Activated effector memory CD4-positive, alpha-beta T cell treated with anti-CD3 and anti-CD28 coated beads, Interleukin-2, amount 50 U/mL, for 16 hours (primary cell): ENCODE data around the gene FARS2.

Experiments used
- DNase-seq: peaks from one replicate; pipeline ENCODE4 v3.0.0-alpha.2; 2020

Gene FARS2

DNA sequence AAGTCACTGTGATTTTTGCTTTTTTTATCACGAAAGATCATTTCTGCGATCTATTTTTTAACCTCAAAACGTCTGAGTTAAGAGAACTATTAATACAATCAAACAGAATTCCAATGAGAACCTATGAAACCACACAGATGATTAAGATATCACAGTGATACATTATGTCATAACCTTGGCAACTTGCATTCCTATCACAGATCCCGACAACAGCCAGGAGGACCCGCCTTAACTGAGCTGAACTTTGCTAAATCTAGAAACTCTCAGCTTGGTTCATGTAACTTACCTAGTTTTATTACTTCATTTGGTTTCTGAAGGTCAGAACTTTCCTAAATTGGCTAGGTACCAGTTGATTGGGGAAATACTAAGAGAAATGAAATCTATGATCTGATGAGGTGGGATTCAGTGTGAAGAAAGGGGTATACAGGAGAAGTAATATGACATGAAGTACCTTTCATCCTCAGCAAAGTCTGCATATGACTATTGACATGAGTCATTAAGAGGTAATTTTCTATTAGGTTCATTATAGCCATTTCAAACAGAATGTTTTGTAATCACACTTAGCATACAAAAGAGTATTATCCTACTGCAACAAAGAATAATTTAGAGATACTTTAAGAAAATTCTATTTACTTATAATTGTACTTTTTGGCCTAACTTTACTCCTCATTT, 11.7 kb upstream of the FARS2 start:
- DNase-seq: no peak

DNA sequence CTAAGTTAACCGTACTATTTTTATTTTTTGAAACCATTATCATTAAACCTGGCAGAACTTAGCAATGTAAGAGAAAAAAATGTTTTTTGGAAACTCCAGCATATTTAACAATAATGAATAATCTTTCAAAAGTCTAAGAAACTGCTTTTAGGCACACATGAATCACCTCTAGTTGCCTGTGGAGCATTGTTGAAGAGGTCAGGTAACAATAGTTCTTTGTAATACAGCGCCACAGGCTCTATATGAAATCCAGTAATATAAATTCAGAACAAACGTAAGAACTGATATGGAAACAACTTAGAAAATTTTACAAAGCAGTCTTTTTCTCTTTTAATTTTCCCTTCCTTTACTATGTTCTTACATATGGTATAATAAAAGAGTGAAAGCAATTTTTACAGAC, 10.9 kb upstream of the FARS2 start:
- no peak for DNase-seq

DNA sequence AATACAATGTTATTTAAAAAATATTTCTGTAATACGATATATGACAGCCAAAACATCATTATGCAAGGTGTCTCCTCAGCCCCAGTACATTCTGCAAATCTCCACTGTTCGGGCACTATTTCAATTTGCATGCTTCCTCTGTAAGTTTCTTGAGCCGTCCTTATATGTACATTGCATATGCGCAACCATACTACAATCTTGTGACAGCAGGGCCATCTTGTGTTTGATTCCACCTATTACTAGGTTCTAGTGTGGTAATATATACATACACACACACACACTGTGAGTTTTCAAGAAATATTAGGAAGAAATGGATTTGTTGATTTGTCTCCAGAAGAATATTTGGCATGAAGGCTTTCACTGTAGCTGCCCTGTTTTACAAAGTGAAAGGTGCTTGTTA, 10.4 kb upstream of the FARS2 start:
- DNase-seq: no peak

DNA sequence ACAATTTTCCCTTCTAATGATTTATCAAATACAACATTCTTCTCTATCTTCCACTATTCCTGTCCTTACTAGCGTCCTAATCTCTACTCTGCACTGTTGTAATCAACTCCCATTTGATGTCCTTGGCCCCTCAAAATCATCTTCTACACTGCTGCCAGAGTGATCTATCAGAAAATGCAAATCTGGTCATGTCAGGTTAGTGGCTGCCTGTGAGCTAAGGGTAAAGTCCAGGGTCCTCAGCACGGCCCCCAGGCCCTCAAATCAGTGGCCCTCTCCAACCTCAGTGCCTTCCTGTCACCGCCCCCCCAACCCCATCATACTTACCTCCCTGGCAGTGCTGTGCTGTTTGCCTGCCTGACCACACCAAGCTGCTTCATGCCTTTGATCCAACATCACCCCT, 4.4 kb upstream of the FARS2 start:
- DNase-seq: no peak

DNA sequence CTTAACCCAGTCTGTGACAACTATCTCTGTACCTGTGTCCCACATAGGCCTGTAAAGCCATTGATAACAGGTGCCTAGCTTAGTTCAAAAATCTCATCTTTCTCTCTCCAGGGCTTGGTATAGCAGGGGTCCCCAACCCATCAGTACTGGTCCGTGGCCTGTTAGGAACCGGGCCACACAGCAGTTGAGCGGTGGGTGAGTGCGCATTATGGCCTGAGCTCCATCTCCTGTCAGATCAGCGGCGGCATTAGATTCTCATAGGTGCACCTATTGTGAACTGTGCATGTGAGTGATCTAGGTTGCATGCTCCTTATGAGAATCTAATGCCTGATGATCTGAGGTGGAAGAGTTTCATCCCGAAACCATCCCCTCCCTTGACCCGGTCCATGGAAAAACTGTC, 3.9 kb upstream of the FARS2 start:
- no peak for DNase-seq

DNA sequence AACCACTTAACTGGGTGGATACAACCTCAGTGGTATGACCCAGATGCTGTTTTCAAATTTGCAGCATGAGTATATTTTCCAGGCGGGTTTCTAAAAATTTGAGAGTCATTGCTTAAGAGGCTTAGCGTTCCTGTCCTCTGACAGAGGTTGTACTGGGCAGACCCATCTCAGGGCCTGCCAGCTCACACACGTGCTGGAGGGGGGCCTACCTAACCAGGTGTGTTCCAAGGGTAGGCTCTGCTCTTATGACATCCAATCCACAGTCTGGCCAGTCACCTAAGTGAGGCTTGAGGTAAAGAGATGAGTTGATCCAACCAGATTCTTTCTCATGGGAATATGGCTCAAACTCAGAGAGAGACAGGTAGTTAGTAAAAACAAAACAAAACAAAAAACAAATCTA, 1.9 kb upstream of the FARS2 start:
- no peak for DNase-seq

DNA sequence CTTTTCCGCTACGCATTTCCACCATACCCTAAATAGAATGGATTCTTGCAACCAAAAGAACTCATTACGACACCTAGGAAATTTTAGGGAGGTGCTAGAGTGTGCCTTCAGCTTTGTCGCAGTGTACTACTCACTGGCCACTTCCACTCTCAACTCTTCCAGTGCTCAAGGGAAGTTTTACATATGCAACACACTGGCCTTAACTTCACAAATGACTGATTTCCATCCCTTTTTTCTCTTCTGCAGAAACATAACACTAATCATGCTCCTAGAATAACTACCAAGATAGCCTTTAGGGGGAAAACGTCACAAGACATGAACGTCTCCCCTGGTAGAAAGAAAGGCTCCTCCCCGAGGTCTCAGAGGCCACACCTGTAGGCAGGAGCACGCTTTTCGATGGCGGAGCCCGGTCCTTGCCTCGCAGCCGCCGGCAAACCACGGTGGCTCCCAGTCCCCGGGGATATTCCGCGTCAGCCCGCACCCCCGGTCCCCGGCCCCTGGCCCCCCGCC, 1.1 kb upstream of the FARS2 start:
- DNase-seq: peak; percentile 92

DNA sequence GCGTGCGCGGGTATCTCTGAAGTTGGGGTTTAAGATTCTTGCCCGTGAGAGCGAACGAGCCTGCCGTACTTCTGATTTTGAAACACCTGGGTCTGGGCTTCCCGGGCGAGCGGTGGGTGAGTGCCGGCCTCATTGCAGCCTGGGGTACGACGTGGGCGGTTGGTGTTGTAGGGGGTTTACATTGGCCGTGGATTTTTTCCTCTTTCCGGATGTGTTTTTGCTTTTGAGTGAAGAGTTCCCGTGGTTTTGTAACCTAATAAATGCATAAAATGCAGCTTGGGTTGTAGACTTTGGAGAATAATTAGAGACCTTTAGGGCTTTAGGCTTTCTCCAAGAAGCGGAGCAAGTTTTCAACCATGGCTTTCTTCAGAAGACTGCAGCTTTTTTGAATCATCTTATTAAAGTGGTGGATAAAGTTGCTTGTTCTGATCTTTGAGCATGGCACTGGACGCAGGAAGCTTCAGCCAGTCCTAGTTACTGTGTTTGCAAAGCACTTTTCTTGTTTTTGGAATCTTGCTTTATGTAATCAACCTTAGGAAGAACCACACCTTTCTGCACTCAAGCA, 314 bp downstream of the FARS2 start:
- DNase-seq: no peak

DNA sequence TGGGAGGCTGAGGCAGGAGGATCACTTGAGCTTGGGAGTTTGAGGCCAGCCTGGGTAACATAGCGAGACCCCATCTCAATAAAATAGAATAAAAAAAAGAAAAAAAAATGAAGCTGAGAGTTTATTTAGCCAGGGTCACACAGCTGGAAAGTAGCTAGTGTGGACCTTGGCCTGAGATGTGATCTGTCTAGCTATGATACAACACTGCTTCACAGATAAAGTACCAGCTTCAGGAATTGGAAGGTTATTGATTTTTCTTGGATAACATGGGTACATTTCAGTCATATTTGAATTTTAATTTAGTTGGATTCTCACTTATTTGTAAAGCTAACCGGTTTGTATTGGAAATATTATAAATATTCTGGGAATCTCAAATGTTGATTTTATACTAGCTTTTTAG, 5.1 kb downstream of the FARS2 start:
- no peak for DNase-seq

DNA sequence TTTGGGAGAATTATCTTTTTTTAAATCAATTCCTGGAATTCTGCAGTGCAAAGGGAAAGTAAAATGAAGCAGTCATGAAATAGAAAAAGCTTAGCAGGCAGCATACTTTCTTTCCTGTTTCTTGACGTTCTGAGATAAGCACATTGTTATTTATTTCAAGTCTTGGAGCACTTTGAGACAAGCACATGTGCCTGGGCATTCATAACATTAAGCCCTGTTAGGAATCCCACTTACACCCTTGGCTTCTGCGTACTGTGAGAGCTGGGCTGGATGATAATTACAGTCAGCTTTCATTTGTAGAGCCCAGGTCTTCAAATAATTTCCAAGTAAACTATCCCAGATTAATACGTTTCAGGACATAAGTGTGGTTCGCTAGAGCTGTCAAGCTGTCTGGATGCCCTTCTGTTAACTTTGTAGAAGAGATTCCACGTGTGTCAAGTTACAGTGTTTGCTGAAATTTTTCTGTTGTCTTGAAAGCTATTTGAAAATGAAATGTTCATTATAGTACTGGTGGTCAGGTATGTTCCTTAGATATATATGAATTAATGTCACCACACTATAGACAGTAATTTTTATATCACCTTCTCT, 8.9 kb downstream of the FARS2 start:
- no peak for DNase-seq

DNA sequence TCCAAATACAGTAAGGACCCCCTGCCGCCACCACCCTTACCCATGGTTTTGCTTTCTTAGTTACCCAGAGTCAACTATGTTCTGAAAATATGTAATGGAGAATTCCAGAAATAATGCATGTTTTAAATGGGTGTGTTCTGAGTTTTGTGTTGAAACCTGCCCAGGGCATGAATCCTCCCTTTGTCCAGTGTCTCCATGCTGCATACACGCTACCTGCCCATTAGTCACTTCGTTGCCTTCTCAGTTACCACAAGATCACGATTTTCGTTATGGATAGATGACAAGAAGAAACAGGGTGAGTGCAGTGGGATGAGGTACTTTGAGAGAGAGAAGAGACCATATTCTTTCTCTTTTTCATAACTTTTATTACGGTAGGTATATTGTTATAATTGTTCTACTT, 10.6 kb downstream of the FARS2 start:
- DNase-seq: no peak

DNA sequence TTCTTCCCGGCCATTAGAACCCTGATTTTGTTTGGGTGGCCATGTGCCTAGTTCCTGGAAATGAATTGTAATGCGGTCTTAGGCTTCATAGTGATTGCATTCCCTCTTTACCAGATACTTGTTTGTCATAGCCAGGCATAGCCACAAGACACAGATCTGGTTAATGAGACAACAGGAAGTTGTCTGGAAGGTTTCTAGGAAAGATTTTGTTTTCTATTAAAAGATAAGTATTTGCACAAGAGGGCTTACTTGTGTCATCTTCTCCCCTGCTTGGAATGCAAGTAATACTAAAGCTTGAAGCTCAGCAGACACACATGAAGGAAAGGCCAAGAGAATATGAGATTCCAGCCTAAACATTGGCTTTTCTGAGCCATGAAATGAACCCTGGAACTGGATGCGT, 12.9 kb downstream of the FARS2 start:
- DNase-seq: no peak

DNA sequence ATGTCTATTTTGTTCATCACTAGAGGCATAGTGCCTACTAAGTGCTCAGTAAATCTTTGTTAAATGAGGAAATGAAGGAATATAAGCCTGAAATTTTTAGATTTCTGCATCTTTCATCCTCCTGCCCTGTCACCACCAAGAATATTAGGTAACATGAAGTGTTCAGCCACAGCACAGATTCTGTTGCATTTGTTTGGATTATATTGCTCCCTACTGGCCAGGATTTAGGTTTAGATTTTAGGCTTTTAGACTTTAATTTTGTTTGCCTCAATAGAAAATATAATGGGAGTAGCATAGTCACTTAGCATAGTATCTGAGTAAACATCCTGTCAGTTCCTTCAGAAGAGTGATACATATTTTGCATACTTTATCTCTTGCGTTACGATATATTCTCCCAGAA, 14.2 kb downstream of the FARS2 start:
- no peak for DNase-seq

DNA sequence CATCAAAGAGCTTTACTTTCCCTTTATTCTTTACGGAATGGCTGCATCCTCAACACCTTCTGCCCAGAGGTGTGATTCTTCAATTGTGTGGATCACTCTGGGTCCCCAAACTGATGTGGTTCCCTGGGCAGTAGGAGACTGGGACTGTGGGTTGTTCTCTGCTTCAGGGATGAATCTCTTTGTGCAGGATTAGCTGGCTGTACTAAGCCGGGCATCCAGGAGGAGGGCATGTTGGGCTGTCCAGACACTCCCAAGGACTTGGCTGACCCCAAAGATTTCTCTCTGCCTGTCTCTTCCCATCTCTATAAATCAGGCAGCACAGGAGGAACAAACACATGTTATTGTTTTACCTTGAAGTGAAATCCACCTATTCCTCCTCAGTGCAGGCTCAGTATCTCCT, 15.3 kb downstream of the FARS2 start:
- no peak for DNase-seq

DNA sequence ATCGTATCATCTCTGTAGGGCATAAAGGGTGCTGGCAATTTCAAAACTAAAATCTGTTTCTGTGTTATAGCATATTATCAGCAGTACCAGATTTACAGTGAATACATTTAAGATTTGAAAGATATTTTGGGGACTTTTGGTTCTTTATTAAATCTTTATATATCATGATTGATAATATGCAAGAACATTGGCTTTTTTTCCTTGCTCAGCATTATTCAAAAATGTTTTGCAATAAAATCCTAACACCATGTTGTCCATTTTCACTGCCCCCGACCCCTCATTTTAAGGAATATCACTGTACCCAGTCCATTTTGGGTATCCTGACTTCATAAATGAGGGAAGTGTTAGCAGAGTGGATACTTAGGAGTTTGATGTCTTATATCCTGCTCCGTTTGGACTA, 16.3 kb downstream of the FARS2 start:
- no peak for DNase-seq

DNA sequence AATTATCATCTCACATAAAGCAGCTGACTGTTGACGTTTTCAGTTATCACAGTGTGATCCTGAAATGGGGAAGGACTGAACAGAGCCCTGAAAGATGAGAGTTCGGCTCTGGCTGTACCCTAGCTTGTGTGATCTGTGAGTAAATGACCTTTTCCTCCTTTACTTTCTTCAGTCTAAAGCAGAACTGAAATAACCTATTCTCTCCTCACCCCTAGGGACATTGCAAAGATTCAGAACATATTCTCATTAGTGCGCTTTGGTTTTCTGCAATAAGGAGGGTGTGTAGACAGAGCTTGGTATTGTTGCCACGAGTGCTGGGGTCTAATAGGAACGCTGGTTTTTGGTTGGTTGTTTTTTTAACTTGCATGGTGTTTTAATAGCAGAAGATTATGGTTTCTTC, 16.7 kb downstream of the FARS2 start:
- DNase-seq: no peak

DNA sequence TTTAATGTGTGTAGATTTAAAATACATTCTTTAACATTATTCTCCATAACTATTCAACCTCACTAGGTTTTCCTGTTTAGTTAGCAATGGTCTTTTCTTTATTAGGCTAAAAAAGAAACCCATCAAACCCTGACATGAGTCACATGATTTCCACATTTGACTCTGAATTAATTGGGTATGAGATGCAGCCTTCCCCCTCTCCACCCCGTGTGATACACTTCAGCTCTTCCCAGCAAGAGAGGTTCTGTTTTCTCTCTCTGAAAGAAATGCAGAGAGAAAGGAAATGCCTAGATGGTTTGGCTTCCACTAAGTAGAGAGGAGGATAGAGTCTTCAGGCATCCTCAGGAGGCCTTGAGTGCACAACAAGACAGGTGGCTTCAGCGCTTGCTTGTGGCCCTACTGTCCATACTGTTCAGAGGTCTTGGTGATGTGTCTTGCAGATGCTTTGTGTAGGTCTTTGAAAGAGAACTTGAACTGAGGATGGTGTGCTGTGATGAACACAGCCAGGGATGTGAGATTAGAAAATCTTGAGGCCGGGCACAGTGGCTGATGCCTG, 17.3 kb downstream of the FARS2 start:
- DNase-seq: no peak

DNA sequence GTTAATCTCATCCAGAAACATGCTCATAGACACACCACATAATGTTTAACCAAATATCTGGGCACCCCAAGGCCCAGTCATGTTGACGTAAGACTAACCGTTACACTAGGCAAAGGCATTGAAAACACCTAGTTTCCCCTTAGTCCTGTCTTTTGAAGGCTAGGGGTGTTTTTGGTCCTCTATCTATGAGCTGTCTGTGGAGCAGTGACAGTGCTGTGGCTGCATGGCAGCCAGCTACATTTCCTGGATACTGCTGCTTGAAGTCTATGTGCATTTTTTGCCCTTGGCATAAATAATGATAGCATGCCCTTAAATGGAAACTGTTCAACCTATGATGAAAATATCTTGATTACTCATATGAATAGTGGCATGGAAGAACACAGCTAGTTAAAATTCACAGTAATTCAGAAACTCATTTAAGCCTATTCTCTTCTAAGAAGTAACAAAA, 18.6 kb downstream of the FARS2 start:
- peak; percentile 67 for DNase-seq

DNA sequence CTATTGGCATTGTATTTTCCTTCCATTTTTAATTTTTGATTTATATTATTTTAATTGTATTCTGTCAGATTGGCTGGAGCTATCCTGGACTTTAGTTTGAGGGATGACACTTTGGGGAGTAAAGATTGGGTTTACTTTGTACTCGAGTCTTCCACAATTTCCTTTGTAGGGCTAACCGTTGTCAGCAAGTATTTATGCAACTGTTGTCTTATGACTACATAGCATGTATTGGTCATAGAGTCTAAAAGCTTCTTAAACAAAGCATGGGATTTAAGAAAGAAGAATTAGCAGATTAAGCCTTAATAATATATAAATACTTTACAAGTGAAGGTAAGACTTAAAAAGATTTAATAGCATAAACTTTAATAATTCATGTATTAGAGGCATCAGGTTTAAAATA, 19.6 kb downstream of the FARS2 start:
- DNase-seq: no peak

DNA sequence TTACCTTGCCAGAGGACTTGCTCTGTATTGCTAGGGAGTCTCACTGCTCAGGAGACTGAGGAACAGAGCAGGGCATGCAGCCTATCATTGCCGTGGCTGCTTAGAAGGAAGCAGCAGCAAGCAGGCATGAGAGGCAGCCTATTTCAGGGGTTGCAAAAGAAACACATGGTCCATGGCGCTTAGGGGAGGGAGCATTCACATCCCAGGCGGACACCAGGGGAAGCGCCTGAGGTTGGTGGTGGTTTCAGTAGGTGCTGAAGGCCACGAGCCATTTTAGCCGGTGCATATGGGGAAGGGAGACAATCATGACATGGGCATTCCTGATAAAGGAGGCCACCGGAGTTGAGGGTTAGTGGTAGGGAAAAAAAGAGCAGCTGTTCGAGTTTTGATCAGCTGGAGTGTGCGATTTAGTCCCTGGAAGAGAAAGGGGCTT, 20.9 kb downstream of the FARS2 start:
- no peak for DNase-seq

DNA sequence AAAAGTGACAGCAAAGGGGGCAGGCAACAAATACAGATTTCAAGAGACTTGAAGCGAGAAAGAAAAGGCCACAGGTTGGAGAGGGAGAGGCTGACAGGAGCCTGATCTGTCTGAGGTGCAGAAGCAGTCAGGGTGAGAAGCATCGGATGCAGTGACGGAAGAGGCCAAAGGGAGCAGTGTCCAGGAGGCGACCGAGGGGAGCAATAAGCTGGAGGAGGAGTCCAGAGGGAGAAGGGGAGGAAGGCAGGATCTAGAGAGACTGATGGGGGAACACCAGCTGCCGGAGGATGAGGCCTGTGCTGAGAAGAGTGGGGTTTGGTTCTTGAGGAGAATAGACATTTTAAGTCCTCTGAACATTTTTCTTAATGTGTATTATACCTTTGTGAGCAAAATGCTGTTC, 23.8 kb downstream of the FARS2 start:
- DNase-seq: no peak

DNA sequence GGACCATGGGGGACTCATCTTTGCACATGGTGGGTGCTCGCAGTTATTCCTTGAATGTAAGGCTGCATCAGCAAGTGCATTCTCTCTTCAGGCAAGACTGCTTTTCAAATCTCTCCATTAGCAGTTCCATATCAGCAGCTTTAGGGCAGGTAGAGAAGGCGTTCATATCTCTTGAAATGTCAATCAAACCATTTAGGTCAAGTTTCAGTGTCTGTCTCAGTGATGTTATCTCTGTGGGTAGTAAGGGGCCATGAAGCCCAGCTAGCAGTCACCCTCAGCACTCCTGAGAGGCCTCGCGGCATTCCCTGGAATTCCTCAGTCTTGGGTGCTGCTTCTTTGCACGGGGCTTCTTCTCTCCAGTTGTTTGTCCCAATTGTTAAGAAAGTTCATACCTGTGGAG, 24.2 kb downstream of the FARS2 start:
- no peak for DNase-seq

DNA sequence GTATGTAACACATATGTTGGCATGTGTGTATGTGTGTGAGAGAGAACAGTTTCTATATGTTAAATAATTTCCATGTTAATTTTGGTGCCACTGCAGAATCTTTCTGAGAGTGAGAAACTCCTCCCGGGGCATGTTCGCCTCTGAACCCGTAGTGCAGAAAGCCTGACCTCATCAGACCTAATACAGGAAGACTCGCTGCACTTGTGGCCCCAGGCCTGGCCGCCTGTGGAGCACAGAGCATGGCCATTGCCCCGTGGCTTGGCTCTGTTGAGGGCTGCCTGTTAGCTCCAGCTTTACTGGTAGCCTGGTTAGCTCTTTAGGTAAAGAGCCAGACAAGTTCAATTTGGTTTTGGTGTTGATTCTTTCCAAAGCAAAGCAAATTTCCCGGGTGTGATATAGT, 25.5 kb downstream of the FARS2 start:
- no peak for DNase-seq

DNA sequence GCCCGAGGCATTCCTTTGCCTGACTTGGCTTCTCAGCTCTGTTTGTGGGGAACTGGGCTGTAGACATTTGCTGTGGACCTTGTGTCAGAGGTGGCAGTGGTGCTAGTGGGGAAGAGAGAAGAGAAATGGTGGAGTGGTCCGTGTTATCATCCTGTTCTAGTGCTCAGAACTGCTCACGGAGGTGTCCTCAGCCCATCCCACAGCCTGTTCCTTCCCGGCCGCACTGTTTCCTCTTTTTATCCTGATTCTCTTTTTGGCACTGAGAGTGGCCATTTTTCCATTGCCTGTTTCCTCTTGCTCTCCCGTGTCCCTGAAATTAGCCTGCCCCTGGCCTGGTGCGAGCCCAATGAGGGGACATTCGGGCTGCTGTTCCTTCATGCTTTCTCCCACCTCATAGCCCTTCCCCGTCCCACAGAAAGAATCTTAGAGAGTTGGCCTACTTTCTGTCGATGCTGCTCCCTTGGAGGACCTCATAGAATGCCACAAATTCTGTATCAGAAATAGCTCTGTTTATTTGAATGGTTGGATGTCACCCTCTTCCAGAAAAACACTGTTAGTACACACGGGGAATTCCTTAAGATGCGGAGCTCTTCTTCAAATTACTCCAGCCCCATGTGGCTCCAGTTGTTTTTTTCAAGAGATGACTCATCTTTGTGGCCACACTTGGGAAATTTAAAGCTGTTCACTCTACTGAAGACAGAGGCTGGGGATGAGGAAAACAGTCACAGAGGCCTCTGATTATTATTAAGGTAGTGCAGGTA, 26.1 kb downstream of the FARS2 start:
- no peak for DNase-seq
